Endothelial cell of umbilical vein (primary cell): Measurements from ENCODE around the gene TSPAN31.

Experiments used
- EZH2 ChIP-seq: IDR thresholded peaks from 2 replicates; pipeline ENCODE4 v1.6.1; 2012; ENCODE audit warnings: borderline replicate concordance, low read depth, mild to moderate bottlenecking, moderate library complexity, low read length, inconsistent platforms; ENCODE audit not compliant: severe bottlenecking
- FOS ChIP-seq: IDR thresholded peaks from 2 replicates; pipeline ENCODE4 v1.6.1; 2011; ENCODE audit warnings: mild to moderate bottlenecking, low read length, moderate library complexity, borderline replicate concordance; ENCODE audit not compliant: insufficient read depth
- JUN ChIP-seq: IDR thresholded peaks from 2 replicates; pipeline ENCODE4 v1.6.1; 2011; ENCODE audit warnings: borderline replicate concordance, low read depth; ENCODE audit not compliant: insufficient read length, insufficient read depth
- POLR2A ChIP-seq: IDR thresholded peaks from 2 replicates; pipeline ENCODE4 v1.6.1; 2012; ENCODE audit warnings: low read depth, mild to moderate bottlenecking, control low read depth, low read length
- POLR2AphosphoS5 ChIP-seq: IDR thresholded peaks from 2 replicates; pipeline ENCODE4 v1.6.1; 2012; ENCODE audit warnings: low read depth, mild to moderate bottlenecking, control low read depth, low read length, moderate library complexity; ENCODE audit not compliant: insufficient read depth
- TF ChIP-seq, protein P1 (sequence below), 2 donors: IDR thresholded peaks; 1 replicate in 1 of 2; 2 replicates in 1 of 2; pipeline ENCODE4 v1.5.1; 2011; ENCODE audit warnings: low read length in 2 of 2, mild to moderate bottlenecking in 2 of 2, moderate library complexity in 2 of 2, control low read depth in 1 of 2, inconsistent platforms in 1 of 2, low read depth in 1 of 2; ENCODE audit not compliant: insufficient read depth in 1 of 2; ENCODE audit errors: extremely low read depth in 1 of 2

DNA sequence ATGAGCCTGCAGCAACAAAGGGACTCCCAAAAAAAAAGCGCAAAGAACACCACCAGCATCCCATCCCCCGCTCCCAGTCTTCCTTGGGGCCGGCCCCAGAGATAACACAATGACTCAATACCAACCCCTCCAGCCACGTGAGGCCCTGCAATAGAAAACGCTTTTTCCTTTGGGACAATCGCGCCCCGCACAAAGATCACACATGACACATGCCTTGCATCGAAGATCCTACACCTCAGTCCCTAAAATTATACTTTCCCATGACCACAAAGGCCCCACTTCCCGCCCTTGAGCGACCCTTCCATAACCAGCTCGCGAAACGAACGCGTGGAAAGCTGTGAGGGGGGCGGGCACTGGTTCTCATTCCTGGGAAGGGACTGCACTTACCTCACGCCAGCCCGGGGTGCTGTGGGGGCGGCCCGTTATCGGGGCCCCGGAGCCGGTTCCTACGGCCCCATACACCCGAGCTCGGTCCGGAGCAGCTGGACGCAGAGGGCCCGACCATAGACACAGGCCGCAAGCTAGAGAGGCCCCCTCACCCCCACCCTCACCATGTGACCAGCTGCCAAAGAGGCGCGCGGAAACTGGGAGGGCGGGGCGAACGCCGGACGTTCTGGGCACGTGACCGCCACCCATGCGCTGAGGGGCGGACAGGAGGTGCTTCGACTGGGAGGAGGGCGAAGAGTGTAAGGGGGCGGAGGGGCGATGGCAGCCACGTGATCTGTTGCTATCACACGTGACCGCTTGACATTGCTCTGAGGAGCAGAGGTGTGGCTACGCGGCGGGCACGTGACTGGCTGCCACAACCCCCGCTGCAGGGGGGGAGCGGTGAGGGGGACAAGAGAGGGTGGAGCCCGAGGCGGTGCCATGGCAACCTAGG is 7.2 kb downstream of the TSPAN31 start, which contains the start of gene CDK4:
- TF ChIP-seq, protein P1, sequence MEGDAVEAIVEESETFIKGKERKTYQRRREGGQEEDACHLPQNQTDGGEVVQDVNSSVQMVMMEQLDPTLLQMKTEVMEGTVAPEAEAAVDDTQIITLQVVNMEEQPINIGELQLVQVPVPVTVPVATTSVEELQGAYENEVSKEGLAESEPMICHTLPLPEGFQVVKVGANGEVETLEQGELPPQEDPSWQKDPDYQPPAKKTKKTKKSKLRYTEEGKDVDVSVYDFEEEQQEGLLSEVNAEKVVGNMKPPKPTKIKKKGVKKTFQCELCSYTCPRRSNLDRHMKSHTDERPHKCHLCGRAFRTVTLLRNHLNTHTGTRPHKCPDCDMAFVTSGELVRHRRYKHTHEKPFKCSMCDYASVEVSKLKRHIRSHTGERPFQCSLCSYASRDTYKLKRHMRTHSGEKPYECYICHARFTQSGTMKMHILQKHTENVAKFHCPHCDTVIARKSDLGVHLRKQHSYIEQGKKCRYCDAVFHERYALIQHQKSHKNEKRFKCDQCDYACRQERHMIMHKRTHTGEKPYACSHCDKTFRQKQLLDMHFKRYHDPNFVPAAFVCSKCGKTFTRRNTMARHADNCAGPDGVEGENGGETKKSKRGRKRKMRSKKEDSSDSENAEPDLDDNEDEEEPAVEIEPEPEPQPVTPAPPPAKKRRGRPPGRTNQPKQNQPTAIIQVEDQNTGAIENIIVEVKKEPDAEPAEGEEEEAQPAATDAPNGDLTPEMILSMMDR (IDR thresholded peaks at IDR 0.05; ENCODE audit: extremely low read depth in 1 of 2, insufficient read depth in 1 of 2, low read depth in 1 of 2, low read length in 2 of 2) = no peak
- TF ChIP-seq POLR2AphosphoS5 (peak; percentile 76), POLR2A (peak; percentile 84), FOS (peak; percentile 46), JUN (no peak), EZH2 (no peak)
